HG03280 (cell line): ENCODE data around the gene PPP1R12C.

Experiments
- ATAC-seq: cut with Tn5 transposase; IDR thresholded peaks from one replicate; pipeline ENCODE4 v1.9.1; 2021; ENCODE audit warnings: mild to moderate bottlenecking, moderate library complexity; ENCODE audit not compliant: unreplicated experiment

Gene PPP1R12C

DNA sequence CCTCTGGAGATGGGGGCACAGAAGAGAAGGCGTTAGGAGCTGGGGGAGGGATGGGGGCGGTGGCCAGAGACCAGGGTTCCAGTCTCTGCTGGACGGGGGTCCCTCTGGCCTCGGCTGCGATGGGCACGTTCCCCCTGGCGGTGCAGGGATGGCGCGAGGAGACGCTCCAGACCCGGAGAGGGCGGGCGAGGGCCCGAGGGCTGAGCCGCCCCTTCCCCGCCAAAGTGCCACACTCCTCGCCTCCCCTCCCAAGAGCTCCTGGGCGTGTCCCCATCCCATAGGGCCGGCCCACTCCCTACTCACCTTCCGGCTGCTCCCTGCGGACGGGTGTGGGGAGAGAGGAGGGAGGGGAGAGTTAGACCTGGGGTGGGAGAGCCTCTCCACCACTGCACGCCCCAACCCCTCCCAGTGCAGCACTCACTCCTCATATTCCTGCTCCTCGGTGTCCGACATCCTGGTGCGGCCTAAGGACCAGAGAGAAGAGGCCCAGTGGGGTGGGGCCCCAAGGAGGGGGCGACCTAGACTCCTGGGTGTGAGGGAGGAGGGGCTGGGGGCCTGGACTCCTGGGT lies 29.4 kb upstream of the PPP1R12C start:
- no peak for ATAC-seq

DNA sequence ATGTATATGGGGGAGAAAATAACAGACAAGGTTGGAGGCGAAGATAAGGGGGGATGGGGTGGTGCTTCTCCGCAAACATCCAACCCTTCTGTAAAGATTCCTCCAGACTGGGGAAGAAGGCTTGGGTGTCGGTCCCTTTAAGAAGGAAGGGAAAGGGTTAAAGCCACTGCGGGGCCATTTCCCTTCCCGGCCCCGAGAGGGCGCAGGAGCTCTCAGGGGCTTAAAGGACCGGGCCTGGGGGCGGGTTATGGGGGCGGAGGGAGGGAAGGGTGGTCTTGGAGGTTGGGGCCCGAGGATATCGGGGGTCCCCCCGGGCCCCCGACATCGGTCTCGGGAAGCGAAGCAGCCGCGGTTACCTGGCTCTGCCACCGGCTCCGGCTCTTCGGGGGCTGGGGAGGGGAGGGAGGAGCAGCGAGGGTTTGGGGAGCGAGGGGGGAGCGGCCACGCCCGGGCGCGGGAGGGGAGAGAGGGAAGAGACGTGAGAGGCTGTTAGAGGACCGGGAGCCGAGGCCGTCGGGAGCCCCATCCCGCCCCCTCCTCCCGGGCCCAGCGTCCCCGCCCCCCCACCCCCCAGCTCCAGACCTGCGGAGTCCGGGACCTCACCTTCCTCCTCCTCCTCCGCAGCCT lies 28.8 kb upstream of the PPP1R12C start:
- no peak for ATAC-seq

DNA sequence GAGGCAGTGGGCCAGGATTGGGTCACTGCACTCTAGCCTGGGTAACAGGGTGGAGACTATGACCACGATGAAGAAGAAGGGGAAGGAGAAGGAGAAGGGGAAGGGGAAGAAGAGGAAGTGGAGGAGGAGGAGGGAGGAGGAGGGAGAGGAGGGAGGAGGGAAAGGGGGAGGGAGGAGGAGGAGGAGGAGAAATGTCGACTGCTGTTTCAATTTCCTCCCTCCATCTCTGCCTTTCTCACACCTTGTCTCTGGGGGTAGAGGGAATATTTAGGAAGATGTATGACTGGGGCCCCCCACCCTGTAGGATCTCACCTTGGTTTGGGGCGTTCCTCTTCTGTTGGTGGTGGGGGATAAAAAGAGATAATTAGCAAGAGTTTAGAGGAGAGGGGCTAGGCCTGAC lies 27.8 kb upstream of the PPP1R12C start:
- ATAC-seq: no peak

- no peak for ATAC-seq
These were observed 24.3 kb upstream of the PPP1R12C start for GRCh38 chr19:55141696-55142095.

DNA sequence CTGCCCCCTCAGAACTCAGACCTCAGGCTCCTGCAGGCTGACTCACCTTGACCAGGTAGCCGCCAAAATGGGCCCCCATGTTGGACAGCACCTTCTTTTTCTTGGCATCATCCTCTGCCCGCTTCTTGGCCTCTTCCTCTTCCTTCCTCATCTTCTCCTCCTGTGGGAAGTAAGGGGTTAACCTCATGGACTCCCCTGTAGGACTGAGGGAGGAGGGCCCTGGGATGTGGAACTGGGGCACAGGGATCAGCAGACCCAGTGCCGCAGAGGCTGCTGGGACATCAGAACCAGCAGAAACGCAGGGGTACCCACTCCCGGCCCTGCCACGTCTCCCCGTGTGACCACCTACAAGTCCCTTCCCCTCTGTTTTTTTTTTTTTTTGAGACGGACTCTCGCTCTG lies 20.5 kb upstream of the PPP1R12C start:
- no peak for ATAC-seq

DNA sequence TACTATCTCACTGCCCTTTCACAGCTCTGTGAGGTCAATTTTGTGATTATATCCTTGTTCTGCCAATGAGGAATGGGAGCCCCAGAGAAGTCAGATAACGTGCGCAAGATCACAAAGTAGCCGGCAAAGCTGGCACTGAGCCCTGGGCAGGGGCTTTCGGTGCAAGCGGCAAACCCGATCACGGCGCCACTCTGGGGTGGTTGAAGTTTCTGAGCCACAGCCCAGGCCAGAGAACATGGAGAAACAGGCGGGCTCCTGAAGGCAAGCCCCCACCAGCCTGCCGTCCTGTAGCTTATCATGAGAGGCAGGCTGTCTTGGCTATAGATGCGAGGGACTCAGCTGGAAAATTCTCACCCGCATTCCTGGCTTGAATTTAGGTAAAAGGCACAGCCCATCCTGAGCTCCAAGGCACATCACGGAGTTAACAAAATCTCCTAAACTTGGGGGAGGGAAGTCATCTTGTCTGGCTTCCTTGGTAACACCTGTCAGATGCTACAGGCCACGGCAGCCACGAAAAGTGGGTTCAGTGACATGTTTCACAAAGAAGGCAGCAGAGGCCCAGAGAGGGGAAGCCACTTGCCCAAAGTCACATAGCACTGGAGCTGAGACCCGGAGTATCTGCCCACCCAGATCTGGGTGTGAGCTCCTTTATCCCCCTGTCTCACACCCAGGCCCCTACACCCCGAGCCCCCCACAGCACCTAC lies 19.1 kb upstream of the PPP1R12C start:
- ATAC-seq: no peak

GRCh38 chr19:55134736-55135135 lies 17.3 kb upstream of the PPP1R12C start:
- no peak for ATAC-seq

DNA sequence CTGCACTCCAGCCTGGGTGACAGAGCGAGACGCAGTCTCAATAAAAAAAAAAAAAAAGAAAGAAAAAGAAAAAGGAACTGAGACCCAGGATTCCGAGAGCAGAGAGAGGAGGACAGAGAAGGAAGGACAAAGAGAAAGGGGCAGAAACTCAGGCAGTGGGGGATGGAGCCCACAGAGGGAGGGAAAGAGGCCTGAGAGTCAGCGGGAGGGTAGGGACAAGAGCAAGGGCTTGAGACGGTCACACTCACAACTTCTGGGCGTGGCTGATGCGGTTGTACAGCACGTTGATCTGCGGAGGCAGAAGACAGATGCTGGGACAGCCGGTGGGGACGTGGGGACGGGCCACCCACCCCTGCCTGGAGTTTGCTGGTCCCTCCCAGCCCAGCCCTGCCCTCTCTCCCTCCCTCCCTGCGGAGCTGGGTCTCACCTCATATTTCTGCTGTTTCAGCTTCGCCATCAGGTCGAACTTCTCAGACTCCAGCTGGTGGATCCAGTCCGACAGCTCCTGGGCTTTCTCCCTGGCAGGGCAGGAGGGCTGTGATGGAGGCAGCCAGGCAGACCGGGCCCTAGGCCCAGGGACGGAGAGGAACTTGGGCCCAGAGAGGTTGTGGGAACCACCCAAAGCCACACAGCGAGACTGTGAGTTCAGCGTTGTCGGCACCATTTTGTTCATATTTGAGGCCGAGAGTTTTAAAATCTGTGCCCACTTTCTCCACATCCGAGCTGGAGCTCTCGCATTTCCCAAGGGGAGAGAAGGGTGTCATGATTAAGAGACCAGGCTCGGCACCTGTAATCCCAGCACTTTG lies 16.4 kb upstream of the PPP1R12C start:
- ATAC-seq: no peak

DNA sequence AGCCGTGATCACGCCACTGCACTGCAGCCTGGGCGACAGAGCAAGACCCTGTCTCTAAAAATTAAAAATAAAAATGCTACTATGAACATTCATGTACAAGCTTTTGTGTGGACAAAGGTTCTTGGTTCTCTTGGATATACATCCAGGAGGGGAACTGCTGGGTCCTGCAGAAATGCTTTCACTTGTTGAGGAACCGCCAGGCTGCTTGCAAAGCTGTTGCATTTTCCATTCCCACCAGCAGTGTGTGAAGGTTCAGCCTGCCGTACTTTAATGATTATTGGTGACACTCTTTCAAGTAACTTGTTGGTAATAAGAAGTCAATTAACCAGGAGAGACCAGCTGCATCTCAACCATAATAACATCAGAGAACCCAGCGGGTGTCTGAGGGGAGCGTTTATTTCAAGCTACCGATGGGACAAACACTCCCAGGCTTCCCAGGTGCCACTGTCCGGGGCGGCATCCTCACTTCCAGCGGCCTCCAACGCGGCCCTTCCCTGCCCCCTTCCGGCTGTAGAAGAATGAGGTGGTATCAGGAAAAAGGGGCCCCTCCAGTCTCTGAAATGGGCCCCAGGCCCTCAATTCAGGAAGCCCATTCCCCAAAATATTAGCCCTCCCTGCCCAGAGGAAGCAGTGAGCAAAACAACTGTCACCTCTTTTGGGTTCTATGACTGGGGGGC lies 15.2 kb upstream of the PPP1R12C start:
- no peak for ATAC-seq

GRCh38 chr19:55131421-55131820 lies 14.0 kb upstream of the PPP1R12C start:
- no peak for ATAC-seq

GRCh38 chr19:55119053-55119452 lies 1.6 kb upstream of the PPP1R12C start:
- ATAC-seq: no peak

DNA sequence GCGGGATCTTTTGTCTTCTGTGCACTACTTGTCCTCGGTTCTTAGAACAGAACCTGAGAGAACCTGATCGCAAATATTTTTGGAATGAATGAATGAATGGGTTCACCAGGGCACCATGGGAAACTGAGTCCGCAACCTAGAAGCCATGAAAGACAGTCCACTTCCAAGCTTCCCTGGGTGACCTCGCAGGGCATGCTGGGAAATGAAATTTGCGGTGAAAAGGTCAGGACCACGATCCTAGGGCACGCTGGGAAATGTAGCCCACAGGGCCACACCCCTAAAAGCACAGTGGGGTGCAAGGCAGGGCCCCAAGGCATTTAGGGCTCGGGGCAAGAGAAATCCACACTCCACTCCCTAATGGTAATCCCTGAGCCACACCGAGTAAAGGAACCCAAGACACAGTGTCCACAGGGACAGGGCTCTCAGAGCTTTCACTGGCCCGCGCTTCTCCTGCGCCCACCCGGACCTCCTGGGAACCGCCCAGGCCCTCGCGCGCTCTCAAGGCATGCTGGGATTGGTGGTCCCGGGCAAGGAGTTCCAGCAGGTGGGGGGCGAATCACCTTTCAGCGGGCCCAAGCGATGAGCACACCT lies 1.1 kb upstream of the PPP1R12C start:
- ATAC-seq: no peak

DNA sequence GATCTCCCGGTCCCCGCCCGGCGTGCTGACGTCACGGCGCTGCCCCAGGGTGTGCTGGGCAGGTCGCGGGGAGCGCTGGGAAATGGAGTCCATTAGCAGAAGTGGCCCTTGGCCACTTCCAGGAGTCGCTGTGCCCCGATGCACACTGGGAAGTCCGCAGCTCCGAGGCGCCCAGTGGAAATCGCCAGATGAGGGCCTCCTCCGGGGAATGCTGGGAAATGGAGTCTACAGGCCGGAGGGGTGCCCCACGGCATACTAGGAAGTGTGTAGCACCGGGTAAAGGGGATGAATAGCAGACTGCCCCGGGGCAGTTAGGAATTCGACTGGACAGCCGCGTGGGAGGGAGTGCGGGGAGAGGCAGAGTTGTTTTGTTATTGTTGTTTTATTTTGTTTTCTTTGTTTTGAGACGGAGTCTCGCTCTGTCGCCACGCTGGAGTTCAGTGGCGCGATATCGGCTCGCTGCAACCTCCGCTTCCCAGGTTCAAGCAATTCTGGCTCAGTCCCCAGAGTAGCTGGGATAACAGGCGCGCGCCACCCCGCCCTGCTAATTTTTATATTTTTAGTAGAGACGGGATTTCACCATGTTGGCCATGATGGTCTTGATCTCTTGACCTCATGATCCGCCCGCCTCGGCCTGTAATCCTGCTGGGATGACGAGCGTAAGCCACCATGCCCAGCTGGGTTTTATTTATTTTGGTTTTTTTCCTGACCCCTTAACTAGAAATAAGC lies 390 bp upstream of the PPP1R12C start:
- peak; percentile 85 for ATAC-seq

GRCh38 chr19:55116232-55116858 lies 1.1 kb downstream of the PPP1R12C start:
- no peak for ATAC-seq

DNA sequence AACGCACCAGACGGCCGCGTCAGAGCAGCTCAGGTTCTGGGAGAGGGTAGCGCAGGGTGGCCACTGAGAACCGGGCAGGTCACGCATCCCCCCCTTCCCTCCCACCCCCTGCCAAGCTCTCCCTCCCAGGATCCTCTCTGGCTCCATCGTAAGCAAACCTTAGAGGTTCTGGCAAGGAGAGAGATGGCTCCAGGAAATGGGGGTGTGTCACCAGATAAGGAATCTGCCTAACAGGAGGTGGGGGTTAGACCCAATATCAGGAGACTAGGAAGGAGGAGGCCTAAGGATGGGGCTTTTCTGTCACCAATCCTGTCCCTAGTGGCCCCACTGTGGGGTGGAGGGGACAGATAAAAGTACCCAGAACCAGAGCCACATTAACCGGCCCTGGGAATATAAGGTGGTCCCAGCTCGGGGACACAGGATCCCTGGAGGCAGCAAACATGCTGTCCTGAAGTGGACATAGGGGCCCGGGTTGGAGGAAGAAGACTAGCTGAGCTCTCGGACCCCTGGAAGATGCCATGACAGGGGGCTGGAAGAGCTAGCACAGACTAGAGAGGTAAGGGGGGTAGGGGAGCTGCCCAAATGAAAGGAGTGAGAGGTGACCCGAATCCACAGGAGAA lies 1.9 kb downstream of the PPP1R12C start:
- ATAC-seq: no peak

GRCh38 chr19:55114566-55115145 lies 2.8 kb downstream of the PPP1R12C start:
- no peak for ATAC-seq

GRCh38 chr19:55113570-55114039 lies 3.8 kb downstream of the PPP1R12C start:
- no peak for ATAC-seq

- ATAC-seq: no peak
These were observed 4.5 kb downstream of the PPP1R12C start for GRCh38 chr19:55112777-55113569.
